Measurements from ENCODE around the gene TUBGCP2. TPM values are rescaled to one million over a fixed set of nuclear protein-coding genes. Genes with fewer than 3 reads are reported as not detected.

The TUBGCP2 gene
- total and polyA plus RNA-seq, 2 of the 13 experiments (the other 11 are each of a cell fraction or from before 2014, with no cell fraction given): 21.3 to 34.5 TPM

DNA sequence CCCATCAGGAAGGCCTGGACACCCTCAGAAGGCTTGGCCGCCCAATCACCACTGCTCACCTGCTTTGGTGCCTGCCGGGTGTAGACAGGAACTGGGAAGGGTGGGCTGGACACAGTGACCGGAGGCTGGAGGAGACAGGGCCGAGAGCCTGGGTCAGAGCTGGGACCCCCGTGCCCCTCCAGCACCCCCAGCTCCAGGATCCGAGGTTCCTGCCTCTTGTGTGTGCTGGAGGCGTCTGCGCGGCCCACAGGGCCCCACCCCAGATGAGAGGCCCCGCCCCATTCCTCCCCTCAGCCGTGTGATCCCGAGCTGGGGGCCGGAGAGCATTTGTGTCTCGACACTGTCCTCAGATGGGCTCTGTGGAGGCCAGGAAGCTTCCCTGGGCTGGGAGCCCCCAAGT, 41.4 kb downstream of the TUBGCP2 start:
- ChIA-PET CTCF (ENCODE audit: low intra/inter-chr PET ratio, low total read pairs) (no interaction called here), POLR2A (no interaction called here)
- Histone ChIP-seq H3K36me3 (replicated peaks in 1 of 2; ENCODE audit: control insufficient read depth in 1 of 2, insufficient read depth in 2 of 2, low read length in 2 of 2) (no peaks in the 10 kb centered on the region), H4K20me1 (ENCODE audit: insufficient read depth, low read length) (no peaks in the 10 kb centered on the region), H3K79me2 (ENCODE audit: insufficient read depth, low read length) (no peaks in the 10 kb centered on the region), H2AFZ (ENCODE audit: low read length) (no peak overlapping the region), H3K27me3 (ENCODE audit: control insufficient read depth in 1 of 2, insufficient read depth in 2 of 2, low read length in 2 of 2) (peaks cover 3 to 20% of the 10 kb centered on the region in 2 experiments; a peak in 4 of 5 replicates), H3K4me3 (replicated peaks in 1 of 3; ENCODE audit: insufficient read depth in 1 of 3, low read depth in 2 of 3, low read length in 3 of 3) (no peak overlapping the region), H3K9ac (ENCODE audit: insufficient read depth, low read depth, low read length) (no peak overlapping the region), H3K4me2 (ENCODE audit: low read depth, low read length) (no peak overlapping the region), H3K27ac (ENCODE audit: extremely low read length, insufficient read depth, low read length) (no peak overlapping the region), H3K4me1 (ENCODE audit: insufficient read depth, low read length) (no peaks in the 10 kb centered on the region), H3K9me3 (ENCODE audit: low read length) (no peaks in the 10 kb centered on the region)
- TF ChIP-seq ZNF251 (CRISPR knock-in tag; IDR thresholded peaks at IDR 0.05): no peak
- DNase-seq (ENCODE audit: low spot score) (no peak), FAIRE-seq (no peak), ATAC-seq (no peak)
- 43% methylated on average over 9 of the region's 14 CpGs for WGBS (ENCODE audit: low lambda C conversion rate)
- in situ Hi-C loops (cut with HindIII; ENCODE audit: extremely low pct_ligation_motif_present, low pct_unique_long_range_greater_than_20kb): no loop called here
- intact Hi-C loops (cut with micrococcal nuclease; ENCODE audit: unreplicated experiment): no loop called here
- no TSS peak for BruUV-seq (replicated peaks)

DNA sequence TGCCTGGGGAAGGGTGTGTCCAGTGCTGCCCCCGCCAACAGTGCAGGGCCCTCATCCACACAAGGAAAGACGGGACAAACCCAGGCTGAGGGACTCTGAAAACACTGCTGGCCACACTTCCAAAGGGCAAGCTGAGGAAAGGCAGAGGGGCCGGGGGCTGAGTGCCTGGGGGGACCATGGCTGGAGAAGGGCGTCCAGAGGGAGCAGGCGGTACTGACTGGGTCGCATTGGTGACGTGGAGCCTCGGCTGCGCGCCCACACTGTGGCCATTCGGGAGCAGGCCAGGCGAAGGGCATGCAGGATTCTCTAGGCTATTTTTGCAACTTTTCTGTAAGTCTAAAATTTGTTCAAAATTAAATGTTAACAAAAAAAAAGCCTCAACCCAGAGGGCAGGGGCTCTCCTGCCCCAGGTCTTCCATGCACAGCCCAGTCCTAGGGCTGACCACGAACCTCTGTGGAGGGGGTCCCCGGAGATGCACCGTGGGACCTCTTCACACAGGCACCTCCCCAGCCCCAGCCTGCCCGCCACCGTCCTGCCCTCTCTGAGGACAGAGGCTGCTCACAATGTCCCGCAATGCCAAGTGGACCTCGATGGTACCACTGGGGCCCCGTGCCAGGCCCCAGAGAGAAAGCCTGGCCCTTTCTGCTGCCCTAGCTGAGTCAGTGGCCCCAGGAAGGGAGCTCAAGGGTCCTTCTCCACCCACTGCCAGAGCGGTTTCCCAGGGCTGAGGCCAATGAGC, 42.4 kb downstream of the TUBGCP2 start:
- Histone ChIP-seq H3K27me3 (ENCODE audit: control insufficient read depth in 1 of 2, insufficient read depth in 2 of 2, low read length in 2 of 2) (peaks cover 3 to 20% of the 10 kb centered on the region in 2 experiments; a peak in 4 of 5 replicates), H3K36me3 (replicated peaks in 1 of 2; ENCODE audit: control insufficient read depth in 1 of 2, insufficient read depth in 2 of 2, low read length in 2 of 2) (no peaks in the 10 kb centered on the region), H3K79me2 (ENCODE audit: insufficient read depth, low read length) (no peaks in the 10 kb centered on the region), H4K20me1 (ENCODE audit: insufficient read depth, low read length) (no peaks in the 10 kb centered on the region), H3K4me1 (ENCODE audit: insufficient read depth, low read length) (0 out of 2 replicates have a peak, but pooled peaks cover under 1% of the 10 kb centered on the region), H3K9me3 (ENCODE audit: low read length) (no peaks in the 10 kb centered on the region), H2AFZ (ENCODE audit: low read length) (no peak overlapping the region), H3K27ac (ENCODE audit: extremely low read length, insufficient read depth, low read length) (no peak overlapping the region), H3K4me3 (replicated peaks in 1 of 3; ENCODE audit: insufficient read depth in 1 of 3, low read depth in 2 of 3, low read length in 3 of 3) (no peak overlapping the region), H3K4me2 (ENCODE audit: low read depth, low read length) (no peak overlapping the region), H3K9ac (ENCODE audit: insufficient read depth, low read depth, low read length) (no peak overlapping the region)
- DNase-seq (ENCODE audit: low spot score): no peak
- CTCF ChIA-PET (ENCODE audit: low intra/inter-chr PET ratio, low total read pairs): no interaction called here
- POLR2A ChIA-PET: no interaction called here
- intact Hi-C loops (cut with micrococcal nuclease; ENCODE audit: unreplicated experiment): no loop called here
- in situ Hi-C loops (cut with HindIII; ENCODE audit: extremely low pct_ligation_motif_present, low pct_unique_long_range_greater_than_20kb): no loop called here
- no TSS peak for BruUV-seq (replicated peaks)
- WGBS (ENCODE audit: low lambda C conversion rate): 56% methylated on average over 13 of the region's 21 CpGs
- ATAC-seq: no peak
- FAIRE-seq: no peak
- no peak for TF ChIP-seq CCAR2 (optimal IDR thresholded peaks at IDR 0.05; ENCODE audit: low read depth, low read length)
- no peak for TF ChIP-seq KLF12 (CRISPR knock-in tag; IDR thresholded peaks at IDR 0.05; ENCODE audit: borderline replicate concordance)
- TF ChIP-seq, protein P1, sequence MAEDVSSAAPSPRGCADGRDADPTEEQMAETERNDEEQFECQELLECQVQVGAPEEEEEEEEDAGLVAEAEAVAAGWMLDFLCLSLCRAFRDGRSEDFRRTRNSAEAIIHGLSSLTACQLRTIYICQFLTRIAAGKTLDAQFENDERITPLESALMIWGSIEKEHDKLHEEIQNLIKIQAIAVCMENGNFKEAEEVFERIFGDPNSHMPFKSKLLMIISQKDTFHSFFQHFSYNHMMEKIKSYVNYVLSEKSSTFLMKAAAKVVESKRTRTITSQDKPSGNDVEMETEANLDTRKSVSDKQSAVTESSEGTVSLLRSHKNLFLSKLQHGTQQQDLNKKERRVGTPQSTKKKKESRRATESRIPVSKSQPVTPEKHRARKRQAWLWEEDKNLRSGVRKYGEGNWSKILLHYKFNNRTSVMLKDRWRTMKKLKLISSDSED (CRISPR knock-in tag; IDR thresholded peaks at IDR 0.05): no peak
- TF ChIP-seq ZBTB7A (CRISPR knock-in tag; IDR thresholded peaks at IDR 0.05): no peak
- TF ChIP-seq, protein P2, sequence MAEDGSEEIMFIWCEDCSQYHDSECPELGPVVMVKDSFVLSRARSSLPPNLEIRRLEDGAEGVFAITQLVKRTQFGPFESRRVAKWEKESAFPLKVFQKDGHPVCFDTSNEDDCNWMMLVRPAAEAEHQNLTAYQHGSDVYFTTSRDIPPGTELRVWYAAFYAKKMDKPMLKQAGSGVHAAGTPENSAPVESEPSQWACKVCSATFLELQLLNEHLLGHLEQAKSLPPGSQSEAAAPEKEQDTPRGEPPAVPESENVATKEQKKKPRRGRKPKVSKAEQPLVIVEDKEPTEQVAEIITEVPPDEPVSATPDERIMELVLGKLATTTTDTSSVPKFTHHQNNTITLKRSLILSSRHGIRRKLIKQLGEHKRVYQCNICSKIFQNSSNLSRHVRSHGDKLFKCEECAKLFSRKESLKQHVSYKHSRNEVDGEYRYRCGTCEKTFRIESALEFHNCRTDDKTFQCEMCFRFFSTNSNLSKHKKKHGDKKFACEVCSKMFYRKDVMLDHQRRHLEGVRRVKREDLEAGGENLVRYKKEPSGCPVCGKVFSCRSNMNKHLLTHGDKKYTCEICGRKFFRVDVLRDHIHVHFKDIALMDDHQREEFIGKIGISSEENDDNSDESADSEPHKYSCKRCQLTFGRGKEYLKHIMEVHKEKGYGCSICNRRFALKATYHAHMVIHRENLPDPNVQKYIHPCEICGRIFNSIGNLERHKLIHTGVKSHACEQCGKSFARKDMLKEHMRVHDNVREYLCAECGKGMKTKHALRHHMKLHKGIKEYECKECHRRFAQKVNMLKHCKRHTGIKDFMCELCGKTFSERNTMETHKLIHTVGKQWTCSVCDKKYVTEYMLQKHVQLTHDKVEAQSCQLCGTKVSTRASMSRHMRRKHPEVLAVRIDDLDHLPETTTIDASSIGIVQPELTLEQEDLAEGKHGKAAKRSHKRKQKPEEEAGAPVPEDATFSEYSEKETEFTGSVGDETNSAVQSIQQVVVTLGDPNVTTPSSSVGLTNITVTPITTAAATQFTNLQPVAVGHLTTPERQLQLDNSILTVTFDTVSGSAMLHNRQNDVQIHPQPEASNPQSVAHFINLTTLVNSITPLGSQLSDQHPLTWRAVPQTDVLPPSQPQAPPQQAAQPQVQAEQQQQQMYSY (CRISPR knock-in tag; IDR thresholded peaks at IDR 0.05): no peak
- TF ChIP-seq RORA (CRISPR knock-in tag; IDR thresholded peaks at IDR 0.05): no peak
